CMK (cell line): ENCODE results near the gene CAPN3.

Source experiments
- DNase-seq: peaks from one replicate; pipeline ENCODE4 v3.0.0-alpha.2; 2010; ENCODE audit warnings: low read depth

The CAPN3 gene

DNA sequence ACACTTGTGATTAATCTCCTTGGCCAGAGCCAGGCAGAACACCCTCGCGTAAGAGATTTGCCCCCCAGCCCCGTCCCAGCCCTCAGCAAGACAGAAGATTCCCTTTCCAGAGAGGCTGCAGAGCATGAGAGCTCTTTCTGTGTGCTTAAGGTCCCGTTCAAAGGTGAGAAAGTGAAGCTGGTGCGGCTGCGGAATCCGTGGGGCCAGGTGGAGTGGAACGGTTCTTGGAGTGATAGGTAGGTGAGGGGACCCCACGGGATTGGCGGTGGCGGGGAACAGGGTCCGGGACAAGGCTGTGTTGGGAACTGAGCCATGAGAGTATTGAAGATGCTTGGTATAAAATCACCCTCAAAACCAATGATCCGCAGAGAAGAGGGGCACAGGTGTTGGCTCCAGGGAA is 34.8 kb downstream of the CAPN3 start:
- DNase-seq = no peak

DNA sequence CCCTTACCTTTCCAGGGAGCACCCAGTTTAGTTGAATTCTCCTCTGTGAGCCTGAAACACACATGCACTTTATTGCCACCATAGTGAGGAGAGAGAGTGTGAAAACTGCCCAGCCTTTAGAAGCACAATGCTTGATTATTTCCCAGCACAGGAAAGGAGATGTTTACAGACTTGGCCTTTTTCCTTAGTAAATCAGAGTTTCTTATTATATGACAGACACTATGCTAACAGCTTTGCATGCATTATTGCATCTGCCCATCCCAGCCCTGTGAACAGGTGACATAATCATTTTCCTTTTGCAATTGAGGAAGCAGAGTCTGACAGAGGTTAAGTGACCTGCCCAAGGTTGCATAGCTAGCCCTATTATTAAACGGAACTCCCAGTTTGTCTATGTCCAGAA is 36.5 kb downstream of the CAPN3 start:
- no peak for DNase-seq

DNA sequence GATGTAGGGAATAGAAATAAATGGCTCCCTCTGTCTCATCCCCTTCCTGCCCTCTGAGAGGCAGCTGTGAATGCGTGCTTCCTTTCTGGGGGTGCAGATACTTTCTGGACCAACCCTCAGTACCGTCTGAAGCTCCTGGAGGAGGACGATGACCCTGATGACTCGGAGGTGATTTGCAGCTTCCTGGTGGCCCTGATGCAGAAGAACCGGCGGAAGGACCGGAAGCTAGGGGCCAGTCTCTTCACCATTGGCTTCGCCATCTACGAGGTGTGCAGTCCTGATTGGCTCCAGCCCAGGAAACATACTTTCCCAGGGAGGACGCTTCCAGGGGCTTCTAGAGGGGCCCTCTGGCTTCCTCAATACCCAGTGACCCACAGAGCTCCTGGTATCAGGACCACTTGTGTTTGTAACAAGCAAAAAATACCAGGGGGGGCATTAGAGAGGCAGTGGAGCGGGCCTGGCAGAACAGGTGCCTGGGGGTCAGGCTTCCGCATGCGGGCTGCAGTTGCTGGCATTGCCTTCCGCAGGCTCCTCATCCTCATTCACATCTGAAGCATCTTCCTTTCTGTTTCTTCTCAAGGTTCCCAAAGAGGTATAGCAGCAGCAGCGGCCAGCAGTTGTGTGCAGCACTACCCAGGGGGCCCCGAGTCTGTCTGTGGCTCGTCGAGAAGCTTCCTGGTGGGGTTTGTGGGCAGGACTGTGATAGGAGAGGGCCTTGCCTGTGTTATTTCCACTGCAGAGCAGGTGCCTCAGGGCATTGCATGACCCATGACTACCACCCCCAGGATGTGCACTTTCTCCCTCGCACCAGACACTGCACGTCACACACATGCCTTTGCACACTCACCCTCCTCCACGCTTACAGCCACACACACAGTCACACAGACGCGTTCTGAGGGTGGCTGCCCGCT is 42.5 kb downstream of the CAPN3 start:
- DNase-seq = peak; percentile 60

DNA sequence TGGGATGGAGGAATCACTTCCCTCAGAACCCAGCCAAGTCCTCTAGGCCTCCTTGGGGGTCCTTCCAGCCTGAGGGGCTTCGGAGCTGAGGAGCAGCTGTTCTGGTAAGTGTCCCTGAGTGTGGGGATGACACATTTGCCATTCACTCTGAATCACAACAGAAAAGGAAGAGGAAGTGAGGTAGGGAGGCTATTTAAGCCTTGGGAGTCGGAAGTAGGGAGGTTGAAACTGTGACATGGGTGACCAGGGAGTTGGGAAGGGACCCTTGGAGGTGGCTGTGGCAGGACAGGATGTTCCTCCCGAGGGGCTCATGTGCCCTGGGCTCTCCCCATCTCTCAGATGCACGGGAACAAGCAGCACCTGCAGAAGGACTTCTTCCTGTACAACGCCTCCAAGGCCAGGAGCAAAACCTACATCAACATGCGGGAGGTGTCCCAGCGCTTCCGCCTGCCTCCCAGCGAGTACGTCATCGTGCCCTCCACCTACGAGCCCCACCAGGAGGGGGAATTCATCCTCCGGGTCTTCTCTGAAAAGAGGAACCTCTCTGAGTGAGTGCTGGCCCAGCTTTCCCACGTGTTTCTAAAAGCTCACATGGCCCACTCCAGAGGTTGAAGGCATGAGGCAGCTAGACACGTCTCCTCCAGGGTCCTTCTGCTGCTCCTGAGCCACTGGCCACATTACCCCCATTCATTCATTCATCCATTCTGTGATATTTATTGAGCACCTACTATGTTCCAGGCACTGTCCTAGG is 43.3 kb downstream of the CAPN3 start:
- no peak for DNase-seq

DNA sequence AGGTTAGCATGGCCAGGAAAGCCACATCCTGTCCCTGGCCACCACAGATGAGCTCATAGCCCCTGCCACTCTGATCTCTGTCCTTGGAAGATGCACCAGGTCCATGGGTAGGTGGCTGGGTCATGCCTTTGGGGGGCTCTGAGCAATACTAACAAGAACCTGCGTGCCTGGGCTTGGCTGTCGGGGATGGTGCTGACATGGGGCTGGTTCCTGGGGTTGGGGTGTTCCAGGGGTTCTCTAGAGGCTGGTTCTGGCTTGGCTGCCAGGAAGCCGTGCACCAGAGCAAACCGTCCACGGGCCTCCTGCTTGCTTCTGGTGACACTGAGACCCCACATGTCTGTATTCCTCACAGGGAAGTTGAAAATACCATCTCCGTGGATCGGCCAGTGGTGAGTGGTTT is 44.1 kb downstream of the CAPN3 start:
- DNase-seq = no peak

DNA sequence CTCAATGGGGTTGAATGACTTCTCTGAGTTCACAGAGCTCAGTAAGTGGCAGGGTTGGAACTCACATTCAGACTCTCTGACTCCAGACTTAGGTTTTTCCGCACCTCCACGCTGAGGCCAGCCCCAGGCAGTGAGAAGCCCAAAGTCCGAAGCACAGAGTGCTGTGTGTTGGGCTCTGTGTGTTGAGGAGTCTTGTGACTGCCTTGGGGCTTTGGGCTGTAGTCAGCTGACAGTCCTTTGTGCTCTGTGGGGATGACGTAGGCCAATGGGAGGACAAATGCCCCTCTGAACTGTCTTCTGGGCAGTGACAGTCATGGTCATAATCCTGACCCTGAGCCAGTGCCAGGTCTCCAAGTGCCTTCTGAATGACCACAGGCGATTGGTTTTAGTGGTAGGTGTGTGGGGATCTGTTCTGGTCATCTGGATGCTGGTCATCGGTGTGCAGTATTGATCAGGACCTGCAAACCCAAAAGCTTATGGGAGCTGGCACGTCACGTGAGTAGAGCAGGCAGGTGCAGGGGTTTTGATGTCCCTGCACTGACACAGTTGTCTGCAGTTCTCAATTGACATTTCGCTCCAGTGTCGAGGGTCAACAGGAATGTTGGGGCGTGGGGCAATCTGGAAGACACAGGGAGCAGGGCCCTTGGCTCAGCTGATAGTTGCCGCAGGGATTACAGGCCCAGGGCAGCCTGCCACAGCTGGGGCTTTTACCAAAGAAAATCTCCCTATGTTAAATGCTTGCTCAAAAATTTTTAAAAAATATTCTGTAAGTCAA is 45.3 kb downstream of the CAPN3 start:
- DNase-seq = no peak

DNA sequence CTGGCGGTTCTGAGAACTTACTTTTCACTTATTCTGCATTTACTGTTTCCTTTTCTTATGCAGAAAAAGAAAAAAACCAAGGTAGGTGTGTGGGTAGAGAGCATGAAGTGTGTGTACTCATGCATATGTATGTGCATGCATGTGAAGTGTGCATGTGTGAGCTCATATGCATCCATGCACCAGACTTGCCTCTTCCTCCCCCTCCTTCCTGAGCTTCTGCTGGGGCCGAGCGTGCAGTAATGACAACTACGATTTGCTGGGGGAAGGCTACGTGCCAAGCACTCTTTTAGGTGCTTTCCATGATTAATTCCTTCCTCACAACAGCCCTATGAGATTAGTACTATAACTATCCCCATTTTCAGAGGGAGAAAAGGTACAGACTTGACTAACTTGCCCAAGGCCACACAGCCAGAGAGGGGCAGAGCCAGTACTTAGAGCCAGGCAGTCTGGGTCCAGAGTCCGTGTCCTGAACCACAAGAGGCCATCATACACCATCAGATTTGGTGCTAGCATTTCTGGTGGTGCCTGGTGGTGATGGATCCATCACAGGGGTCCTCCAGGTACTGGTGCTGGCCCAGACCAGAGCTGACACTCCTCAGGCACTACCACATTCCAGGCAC is 46.7 kb downstream of the CAPN3 start:
- DNase-seq = no peak

DNA sequence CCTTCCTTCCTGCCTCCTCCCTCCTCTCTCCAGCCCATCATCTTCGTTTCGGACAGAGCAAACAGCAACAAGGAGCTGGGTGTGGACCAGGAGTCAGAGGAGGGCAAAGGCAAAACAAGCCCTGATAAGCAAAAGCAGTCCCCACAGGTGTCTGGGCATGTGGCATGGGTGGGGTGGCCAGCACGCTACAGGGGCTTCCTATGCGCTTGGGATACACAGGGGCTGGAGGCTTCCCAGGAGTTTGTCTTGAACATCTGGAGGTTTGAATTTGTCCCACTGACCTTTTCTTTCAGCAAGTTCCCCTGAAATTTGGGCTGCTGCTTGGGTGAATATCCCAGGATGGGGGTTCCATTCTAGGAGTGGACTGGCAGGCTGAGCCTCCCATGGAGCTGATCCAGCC is 48.9 kb downstream of the CAPN3 start:
- no peak for DNase-seq

DNA sequence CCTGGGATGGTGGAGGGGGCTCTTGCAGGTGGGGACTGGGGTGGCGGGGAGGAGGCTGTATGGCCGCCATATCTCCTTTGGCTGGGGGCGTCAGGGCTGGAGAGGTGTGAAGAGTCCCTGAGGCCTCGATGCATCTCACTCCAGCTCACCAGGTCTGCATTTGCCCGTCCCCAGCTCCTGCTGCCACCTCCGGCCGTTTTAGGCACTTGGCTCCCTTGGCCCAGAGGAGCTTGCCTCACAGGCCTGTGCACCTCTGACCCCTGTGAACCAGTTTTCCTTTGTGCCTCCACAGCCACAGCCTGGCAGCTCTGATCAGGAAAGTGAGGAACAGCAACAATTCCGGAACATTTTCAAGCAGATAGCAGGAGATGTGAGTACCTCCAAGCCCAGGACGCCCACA is 49.7 kb downstream of the CAPN3 start:
- DNase-seq = no peak

DNA sequence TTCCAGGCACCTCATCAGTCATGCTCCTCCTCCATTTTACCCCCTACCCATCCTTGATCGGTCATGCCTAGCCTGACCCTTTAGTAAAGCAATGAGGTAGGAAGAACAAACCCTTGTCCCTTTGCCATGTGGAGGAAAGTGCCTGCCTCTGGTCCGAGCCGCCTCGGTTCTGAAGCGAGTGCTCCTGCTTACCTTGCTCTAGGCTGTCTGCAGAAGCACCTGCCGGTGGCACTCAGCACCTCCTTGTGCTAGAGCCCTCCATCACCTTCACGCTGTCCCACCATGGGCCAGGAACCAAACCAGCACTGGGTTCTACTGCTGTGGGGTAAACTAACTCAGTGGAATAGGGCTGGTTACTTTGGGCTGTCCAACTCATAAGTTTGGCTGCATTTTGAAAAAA is 52.6 kb downstream of the CAPN3 start:
- no peak for DNase-seq

DNA sequence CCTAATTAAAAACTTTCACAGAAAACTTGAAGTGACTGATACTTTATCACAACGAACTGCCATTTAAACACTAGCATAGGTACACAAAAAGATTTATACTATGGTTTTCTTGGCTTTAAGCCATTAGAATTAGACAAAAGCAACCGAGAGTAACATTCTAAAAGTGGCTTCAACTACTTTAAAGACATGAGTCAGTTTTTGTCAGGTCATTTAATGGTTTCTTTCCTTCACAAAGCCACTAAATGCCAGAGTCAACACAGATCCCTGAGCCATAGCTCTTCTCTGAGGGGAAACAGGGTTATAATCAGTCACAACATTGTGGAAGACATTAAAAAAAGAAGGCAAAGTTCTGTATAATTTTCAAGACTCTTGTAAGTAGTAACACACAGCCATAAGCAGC is 54.6 kb downstream of the CAPN3 start:
- no peak for DNase-seq

DNA sequence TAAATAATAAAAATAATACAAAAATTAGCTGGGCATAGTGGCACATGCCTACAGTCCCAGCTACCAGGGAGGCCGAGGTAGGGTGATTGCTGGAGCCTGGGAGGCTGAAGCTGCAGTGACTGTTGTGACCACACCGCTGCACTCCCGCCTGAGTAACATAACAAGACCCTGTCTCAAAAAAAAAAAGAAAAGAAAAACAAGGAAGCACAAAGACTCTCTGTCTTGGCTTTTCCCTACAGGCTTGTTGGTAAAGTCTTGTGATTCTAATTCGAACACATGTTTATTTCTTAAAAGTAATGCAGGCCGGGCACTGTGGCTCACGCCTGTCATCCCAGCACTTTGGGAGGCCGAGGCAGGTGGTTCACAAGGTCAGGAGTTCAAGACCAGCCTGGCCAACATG is 60.1 kb downstream of the CAPN3 start:
- no peak for DNase-seq

DNA sequence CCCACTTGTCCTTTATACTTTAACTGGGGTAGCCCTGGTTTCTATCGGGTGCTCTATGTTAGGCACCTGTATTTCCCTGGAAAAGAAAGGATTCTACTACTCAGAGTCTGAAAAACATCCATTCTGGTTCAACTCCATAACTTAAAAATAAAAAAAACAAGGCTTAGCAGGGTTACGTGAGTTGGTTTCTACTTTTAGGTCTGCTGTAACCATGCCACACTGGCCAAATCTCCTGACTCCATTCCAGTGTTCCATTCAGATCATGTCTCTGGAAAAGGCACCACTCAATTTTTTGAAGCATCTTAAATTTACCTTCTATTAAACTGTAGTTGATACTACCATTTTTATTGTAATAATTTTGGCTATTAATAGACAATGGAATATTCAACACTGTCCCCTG is 62.1 kb downstream of the CAPN3 start:
- no peak for DNase-seq

DNA sequence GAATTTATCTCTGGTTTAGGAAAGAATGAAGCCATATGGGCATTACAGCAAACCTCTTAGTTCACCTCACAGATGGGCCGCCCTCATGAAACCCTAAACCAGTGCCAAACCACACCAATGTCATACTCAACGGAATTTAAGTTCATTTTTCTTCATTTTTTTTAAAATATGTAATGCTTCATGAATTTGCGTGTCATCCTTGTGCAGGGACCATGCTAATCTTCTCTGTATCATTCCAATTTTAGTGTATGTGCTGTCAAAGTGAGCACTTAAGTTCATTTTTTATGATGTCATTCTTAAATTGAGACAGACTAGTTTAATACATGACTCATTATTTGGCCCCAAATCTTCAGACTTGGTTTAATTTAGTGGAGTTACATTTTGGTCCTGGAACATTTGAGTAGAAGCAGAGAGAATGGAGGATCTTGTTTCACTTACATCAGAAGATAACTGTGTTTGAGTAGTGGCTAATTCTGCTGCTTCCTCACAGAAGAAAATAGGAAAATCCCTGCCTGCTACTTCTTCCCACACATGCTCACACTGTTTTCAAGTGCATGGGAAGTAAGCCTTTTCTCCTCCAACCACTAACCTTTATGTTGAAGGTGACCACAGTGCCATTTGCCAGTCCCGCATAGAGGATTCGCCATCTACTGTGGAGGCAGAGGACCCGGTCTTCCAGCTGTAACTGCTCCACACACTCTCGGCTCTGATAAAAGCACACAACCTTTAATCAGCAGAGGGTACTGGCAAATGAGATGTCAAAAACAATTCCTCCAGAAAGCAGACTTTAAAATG is 68.3 kb downstream of the CAPN3 start:
- DNase-seq = no peak

DNA sequence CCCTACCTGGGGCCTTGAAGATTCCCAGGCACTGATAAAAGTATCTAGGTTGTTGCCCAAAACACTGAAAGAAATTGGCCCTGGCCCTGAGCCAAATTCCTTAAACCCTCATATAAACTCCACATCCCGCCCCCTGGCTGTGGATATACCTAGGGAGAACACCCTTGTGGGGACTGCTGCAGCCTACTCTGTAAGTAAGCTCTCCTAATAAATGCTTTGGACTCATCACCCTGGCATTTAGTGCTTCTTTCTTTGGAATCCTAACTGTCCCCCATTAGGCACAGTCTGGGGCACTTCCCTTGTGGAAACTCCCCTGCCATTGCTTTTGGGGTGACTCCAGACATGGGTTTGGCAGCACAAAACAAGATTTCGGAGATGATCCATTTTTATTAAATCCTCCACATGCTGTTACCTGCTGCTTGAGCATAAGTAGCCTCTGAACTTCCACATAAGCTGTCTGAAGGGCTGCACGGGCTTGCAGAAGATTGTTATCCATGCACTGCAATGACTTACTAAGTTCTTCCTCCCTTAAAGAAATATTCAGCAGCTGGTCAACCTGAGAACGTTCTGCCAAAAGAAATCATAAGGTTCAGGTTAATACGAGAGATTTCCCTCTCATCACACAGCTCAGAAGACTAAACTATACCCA is 85.2 kb downstream of the CAPN3 start:
- DNase-seq = no peak

DNA sequence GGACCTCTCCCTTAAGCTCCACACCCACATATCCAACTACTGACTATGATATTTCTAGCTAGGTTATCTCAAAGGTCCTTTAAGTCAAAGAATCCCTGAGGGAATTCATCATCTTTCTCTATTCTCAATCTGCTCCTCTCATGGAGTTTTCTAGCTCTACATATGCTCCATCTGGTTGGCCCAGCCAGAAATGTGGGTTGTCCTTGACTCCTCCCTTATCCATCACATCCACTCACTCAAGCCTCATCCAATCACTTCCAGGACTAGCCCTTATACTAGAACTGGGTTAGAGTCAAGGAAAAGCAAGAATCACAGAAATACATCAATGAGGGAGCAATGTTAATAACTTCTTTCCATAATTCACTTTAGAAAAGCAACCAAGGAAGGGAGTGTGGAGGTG is 86.2 kb downstream of the CAPN3 start:
- no peak for DNase-seq

DNA sequence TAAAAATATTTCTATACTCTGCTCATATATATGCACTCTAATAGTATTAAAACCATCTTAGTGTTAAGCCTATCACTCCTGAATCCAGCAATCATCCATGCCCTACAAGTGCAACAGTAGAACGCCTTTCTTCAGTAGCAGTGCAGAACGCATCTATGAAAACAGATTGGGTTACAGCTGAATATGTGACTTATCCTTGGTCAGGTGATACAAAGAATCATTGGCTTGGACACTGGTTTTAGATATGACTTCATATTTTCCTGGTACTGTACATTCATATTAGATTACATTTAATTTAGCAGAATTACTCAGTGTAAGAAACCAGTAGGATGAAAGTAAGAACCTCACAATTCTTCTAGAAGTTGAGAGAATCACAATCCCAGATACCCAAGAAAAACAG is 88.3 kb downstream of the CAPN3 start:
- DNase-seq = no peak

DNA sequence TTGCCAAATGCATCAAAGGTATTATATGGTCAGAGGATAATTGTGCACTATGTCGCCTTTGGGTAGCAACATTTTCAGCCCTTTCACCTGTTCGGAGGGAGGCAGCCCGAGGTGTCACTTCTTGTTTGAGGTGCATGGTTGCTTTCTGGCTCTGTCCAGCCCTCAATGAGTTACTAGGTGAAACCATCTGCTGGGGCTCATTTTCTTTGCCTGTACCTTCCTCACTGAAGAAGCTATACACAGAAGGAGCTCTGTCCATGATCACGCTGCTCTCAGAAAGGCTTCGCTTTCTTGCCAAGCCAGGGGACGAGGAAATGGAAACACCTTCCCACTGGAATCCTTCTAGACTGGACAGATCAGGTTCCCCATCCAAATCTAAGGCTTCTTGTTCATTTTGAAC is 89.0 kb downstream of the CAPN3 start:
- no peak for DNase-seq

DNA sequence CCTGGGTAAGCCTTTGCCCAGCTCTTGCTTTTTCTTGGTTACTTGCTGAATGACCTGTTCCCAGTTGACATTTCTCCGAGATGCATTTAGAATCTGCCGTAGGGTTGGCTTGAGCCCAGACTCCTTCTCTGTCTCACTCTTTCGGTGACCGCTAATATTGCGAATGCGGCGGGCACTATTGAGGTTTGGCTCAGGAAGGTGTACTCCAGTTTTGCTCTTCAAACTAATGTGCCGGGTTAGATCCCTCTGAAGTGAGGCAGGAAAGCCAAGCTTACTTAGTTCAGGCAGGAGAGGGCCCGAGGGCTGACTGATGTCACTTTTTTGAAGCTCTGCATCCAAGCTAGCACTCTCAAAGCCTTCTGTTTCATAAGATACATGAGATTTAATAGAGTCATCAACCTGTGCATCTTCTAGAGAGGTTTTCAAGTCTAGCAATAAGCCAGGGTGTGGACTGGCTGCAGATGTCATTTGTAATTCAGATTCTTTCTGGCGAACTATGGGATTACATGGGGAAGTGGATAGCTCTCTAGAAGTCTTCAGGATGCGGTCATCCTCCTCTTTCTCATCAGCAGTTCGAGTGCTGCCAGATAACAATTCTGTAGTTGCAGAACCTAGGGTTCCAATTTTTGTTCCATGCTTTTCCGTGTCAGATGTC is 90.6 kb downstream of the CAPN3 start:
- no peak for DNase-seq

DNA sequence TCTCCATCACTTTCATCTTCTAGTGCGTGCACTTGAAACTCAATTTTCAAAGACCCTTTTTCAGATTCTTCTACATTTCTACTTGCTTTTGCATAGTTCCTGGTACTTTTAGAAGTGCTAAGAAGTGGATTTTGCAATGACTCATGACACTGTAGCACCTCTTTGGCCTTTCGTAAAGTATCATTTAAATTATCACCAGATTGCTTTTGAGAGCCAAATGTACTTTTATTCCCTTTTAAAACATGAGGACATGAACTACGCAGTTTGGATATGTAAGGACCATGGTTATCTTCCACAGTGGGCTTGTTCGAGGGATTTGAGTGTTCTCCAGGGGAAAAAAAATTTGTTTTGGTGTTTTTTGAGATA is 91.1 kb downstream of the CAPN3 start:
- DNase-seq = no peak

DNA sequence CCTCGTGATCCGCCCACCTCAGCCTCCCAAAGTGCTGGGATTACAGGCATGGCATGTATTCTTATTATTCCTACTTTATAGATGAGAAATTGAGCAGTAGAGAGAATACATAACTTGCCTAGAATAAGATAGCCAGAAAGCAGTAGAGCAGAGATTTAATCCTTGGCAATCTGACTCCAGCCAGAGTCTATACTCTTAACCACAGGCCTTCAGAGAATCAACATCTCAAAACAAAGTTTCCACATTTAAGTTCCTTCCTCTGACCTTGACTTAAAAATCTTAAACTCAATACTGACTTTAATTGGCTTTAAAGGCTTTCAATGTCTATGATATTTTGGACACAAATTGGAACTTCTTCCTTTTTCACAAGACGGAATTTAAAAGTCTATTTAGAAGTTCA is 94.5 kb downstream of the CAPN3 start:
- DNase-seq = no peak
